ENCODE data around the gene PNPLA7.
A peak's percentile ranks its signal among the peaks of the same experiment; 100 is the strongest.
"Not testable (repeated sequence)": the region's sequence is repeated elsewhere in the genome, so short reads cannot be mapped to it uniquely, and the experiment has no call there.

Gene PNPLA7

GRCh38 chr9:137460363-137461315 is 89.6 kb downstream of the PNPLA7 start:
- no peak for DNase-seq (ENCODE audit: low spot score)

DNA sequence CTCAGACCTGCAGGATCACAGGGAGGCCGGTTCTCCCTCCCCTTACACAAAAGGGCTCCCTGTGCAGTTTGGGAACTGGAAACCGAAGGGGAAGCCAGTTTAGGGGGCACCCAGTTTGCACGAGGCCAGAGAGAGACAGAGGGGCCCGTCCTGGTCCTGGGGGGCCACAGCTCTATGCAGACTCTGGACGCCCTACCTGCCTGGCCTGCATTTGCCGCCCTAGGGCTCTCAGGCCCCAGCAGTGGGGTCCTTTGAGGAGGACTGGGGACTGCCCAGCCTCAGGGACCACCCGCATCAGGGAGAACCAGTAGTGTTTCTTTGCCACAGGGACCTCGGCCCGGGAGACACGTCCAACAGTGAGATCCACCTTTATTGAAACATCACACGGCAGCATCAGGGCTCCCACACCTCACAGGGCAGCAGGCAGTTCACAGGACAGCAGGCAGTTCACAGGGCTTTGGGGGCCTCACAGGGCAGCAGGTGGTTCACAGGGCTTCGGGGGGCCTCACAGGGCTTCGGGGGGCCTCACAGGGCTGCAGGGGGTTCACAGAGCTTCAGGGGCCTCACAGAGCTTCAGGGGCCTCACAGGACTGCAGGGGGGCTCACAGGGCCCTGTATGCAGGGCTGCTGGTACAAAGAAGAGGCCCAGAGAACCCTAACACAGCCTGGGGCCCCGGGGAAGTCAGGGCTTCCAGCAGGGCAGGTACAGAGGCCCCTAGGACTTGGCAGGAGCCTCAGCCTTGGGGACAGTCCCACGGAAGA is 90.4 kb downstream of the PNPLA7 start:
- DNase-seq (ENCODE audit: low spot score), result no peak

- peak; percentile 100 for DNase-seq (ENCODE audit: low spot score)
Observed at GRCh38 chr9:137459152-137459600, 91.0 kb downstream of the PNPLA7 start, which contains the start of gene NSMF. NSMF (minus strand) TSS chr9:137459334; CDS start chr9:137459102, 232 bp downstream.

DNA sequence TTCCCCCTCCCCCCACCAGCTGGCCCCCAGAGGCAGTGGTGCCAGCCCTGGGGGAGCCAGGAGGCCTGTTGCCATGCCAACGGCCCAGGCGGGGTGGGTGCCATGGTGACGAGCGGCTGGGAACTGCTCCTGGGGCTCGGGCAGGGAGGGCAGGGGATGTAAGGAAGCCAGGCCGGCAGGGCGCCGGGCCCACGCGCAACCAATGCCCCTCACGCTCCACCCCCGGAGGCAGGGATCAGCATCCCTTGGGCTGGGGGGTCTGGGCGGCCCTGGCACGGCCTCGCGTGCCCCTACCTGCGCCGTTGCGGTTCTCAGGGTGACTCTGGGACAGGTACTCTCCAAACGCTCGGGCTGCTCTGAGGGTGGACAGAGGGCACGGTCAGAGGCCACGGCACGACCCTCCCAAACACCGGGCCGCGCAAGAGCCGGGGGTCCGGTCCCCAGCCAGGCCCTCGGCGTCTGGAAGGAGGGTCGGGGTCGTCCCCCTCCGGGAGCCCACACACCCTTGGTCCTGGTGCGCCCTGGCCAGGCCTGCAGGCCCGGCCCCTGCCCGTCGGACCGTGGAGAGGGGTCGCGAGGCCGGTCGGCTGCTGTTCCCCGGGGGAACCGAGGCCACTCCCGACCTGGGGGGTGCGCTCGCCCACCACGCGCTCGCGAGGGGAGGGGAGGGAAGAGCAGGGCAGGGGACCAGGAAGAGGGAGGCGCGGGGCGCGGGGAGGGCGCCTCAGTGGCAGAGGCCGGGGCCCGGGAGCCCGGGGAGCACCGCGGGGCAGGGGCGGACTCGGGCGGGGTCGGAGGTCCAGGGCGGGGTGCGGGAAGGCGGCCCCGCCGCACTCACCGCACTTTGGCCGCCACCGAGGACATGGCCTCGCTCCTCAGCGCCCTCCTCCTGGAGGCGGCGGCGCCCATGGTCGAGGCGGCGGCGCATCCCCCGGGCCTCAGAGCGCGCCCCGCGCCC is 91.7 kb downstream of the PNPLA7 start:
- DNase-seq (ENCODE audit: low spot score), result peak; percentile 61

DNA sequence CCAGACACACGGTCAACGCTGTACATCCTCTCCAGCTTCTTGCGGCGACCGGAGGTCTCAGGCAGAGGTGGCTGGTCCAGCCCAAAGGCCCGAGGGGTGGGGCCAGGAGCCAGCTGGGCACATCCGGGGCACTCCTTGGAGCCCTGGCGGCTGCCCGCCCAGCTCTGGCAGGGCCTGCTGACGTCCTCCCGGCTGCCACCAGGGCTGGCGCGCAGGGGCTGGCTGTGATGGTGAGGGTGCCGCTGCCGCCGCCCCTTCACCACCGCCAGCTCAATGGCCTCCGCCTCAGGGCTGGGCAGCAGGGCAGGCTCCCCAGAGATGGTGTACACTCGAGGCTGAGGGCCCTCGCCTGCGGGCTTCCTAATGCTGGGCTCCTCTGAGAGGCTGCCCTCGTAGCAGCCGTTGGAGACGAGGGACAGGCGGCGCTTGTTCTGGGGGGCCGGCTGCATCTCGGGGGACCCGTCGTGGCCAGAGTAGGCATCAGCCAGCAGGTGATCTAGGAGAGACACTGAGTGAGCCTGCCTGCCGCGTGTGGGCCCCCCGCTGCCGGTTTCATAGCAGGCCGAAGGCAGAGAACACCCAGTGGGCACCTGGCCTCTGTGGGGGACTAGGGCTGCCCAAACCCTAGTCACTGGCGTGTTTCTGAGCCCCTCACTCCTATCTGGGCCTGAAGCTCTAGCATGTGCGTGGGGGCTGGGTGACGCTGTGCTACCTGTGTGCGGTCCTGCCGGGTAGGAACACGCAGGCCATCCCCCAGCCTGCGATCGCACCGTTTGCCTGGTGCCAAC is 92.6 kb downstream of the PNPLA7 start:
- DNase-seq (ENCODE audit: low spot score), result no peak

GRCh38 chr9:137456864-137457405 is 93.3 kb downstream of the PNPLA7 start:
- DNase-seq (ENCODE audit: low spot score), result no peak

GRCh38 chr9:137456061-137456863 is 93.9 kb downstream of the PNPLA7 start:
- DNase-seq (ENCODE audit: low spot score), result no peak

- no peak for DNase-seq (ENCODE audit: low spot score)
Observed at GRCh38 chr9:137455359-137455991, 94.7 kb downstream of the PNPLA7 start.

DNA sequence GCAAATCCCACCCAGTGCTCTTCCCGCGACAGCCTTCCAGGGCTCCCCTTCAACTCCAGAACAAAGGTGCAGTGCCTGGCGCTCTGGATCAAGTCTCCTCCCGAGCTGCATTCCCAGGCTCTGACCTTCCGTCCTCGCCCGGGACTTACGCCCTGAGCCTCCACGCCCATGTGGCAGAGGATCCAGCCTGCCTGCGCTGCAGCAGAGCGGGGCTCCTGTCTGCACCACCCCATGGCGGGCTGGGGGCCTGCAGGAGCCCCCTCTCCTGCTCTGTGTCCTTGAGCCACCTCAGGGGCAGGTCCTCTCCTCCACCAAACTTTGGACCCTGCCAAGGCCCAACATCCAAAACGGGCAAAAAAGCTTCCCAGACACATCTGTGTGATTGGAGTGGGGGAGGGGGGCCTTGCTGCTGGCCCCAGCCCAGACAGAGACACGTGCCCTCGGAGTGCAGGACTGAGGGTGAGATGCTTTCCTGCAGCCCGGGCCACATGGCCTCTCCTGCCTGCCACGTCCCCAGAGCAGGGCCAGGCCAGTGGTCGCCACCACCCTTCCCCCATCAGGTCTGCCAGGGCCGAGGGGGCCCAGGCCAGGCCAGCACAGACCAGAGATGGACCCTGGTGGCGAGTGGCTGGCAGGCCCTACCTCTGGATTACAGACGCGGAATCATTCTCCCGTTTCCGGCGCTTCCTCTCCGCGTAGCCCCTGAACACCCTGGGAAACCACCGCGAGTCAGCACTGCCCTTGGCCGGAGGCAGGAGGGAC is 95.4 kb downstream of the PNPLA7 start:
- no peak for DNase-seq (ENCODE audit: low spot score)

DNA sequence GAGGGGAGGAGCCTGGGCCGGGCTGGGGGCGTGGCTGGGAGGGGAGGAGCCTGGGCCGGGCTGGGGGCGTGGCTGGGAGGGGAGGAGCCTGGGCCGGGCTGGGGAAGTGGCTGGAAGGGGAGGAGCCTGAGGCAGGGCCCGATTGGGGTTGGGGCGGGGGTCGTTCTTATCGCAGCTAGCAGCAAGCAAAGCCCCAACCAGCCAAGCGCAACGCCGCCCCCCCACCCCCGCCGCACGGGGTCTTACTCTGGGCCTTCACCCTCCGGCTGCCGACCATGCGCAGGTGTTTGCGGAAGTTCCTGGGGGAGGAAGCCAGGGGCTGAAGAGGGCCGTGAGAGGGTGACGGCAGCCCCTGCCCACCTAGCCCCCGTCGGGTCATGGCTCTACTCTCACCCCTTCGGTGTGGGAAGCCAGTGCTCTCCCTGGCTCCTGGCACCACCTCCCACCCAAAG is 96.0 kb downstream of the PNPLA7 start:
- no peak for DNase-seq (ENCODE audit: low spot score)

DNA sequence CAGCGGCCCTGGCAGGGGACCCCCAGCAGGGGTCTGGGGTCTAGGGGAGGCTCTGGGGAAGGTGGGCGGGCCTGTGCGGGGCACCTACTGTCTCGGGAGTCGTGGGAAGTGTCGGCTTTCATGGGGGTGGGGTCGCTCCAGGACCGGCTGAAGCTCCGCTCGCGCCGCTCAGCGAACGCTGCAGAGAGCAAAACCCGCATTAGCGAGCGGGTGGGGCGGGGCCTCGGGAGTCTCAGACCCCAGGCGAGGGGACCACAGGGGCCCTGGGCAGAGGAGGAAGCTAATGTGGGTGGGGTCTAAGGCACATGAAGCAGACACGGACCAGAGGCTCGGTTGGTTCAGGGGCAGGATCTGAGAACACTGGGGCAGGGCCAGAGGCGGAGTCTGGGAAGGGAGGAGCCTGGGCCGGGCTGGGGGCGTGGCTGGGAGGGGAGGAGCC is 96.5 kb downstream of the PNPLA7 start:
- peak; percentile 66 for DNase-seq (ENCODE audit: low spot score)

- no peak for DNase-seq (ENCODE audit: low spot score)
Observed at GRCh38 chr9:137452761-137453642, 97.2 kb downstream of the PNPLA7 start.

- DNase-seq (ENCODE audit: low spot score), result no peak
Observed at GRCh38 chr9:137452006-137452760, 98.0 kb downstream of the PNPLA7 start.

DNA sequence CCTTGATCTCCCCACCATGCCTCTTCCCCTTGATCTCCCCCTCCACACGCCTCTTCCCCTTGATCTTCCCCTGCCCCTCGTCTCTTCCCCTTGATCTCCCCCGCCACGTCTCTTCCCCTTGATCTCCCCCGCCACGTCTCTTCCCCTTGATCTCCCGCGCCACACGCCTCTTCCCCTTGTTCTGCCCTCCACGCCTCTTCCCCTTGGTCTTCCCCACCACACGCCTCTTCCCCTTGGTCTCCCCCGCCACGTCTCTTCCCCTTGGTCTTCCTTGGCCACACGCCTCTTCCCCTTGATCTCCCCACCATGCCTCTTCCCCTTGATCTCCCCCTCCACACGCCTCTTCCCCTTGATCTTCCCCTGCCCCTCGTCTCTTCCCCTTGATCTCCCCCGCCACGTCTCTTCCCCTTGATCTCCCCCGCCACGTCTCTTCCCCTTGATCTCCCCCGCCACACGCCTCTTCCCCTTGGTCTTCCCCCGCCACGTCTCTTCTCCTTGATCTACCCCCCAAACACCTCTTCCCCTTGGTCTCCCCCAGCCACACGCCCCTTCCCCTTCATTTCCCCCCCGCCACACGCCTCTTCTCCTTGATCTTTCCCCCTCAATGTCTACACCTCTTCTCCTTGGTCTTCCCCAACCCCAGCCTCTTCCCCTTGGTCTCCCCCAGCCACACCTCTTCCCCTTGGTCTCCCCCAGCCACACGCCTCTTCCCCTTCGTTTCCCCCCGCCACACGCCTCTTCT is 98.8 kb downstream of the PNPLA7 start:
- not testable (repeated sequence) for DNase-seq (ENCODE audit: low spot score)

GRCh38 chr9:137450539-137451222 is 99.5 kb downstream of the PNPLA7 start:
- DNase-seq (ENCODE audit: low spot score), result not testable (repeated sequence)

Data from hepatic stellate cell (primary cell).